ENCODE results near the gene SCAMP4. TPM values are rescaled to one million over a fixed set of nuclear protein-coding genes. Genes with fewer than 3 reads are reported as not detected.
A peak's percentile ranks its signal among the peaks of the same experiment; 100 is the strongest.

SCAMP4 gene
- total and polyA plus RNA-seq, 2 of the 13 experiments (the other 11 are each of a cell fraction or from before 2014, with no cell fraction given) = 10.7 to 13.7 TPM

DNA sequence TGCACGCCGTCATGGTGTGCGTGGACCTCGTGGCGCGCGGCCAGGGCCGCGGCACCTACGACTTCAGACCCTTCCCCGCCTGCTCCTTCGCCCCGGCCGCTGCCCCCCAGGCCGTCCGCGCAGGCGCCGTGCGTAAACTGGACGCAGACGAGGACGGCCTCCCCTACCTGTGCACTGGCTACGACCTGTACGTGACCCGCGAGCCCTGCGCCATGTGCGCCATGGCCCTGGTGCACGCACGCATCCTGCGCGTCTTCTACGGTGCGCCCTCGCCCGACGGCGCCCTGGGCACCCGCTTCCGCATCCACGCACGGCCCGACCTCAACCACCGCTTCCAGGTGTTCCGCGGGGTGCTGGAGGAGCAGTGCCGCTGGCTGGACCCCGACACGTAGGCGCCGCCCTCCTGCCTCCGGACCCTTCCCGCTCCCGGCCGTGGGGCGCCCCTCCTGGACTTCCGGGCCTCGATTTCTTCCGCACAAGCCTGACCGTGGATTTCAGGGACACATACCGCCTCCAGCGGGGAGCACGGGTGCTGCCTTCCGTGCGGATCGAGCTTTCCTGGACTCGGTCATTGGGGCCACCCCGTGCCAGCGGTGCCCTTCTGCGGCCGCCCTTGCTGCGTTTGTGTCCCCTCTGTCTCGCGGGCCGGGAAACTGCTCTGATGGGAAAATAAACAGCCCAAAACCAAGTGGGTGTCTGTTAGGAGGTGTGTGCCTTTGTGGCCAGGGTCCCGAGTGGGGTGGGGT is 7.7 kb downstream of the SCAMP4 start (continued):
- TF ChIP-seq TCF7L2 (IDR thresholded peaks at IDR 0.05; ENCODE audit: low read depth, low read length) = no peak

GRCh38 chr19:1913781-1914577 is 8.8 kb downstream of the SCAMP4 start:
- DNase-seq (ENCODE audit: low spot score) (no peak), FAIRE-seq (no peak), ATAC-seq (no peak)
- TF ChIP-seq POGZ (CRISPR knock-in tag; IDR thresholded peaks at IDR 0.05) (no peak), SIX1 (CRISPR knock-in tag; IDR thresholded peaks at IDR 0.05; ENCODE audit: borderline replicate concordance) (no peak), ZNF124 (CRISPR knock-in tag; IDR thresholded peaks at IDR 0.05) (no peak), ZNF777 (CRISPR knock-in tag; IDR thresholded peaks at IDR 0.05) (no peak), RBM22 (optimal IDR thresholded peaks at IDR 0.05; ENCODE audit: low read length) (no peak), JDP2 (CRISPR knock-in tag; IDR thresholded peaks at IDR 0.05; ENCODE audit: borderline replicate concordance) (no peak), RBFOX2 (IDR thresholded peaks at IDR 0.05; ENCODE audit: low read depth, low read length) (peak; percentile 39; the same call in 1 of the 2 replicates), ZNF766 (CRISPR knock-in tag; IDR thresholded peaks at IDR 0.05; ENCODE audit: borderline replicate concordance) (no peak)
- Histone ChIP-seq H3K36me3 (replicated peaks in 1 of 2; ENCODE audit: control insufficient read depth in 1 of 2, insufficient read depth in 2 of 2, low read length in 2 of 2) (peaks cover 11 to 35% of the 10 kb centered on the region in 2 experiments; a peak in 4 of 5 replicates), H2AFZ (ENCODE audit: low read length) (no peak overlapping the region), H3K27ac (ENCODE audit: extremely low read length, insufficient read depth, low read length) (no peak overlapping the region), H3K4me3 (replicated peaks in 1 of 3; ENCODE audit: insufficient read depth in 1 of 3, low read depth in 2 of 3, low read length in 3 of 3) (no peak overlapping the region), H4K20me1 (ENCODE audit: insufficient read depth, low read length) (no peaks in the 10 kb centered on the region), H3K79me2 (ENCODE audit: insufficient read depth, low read length) (peaks cover 30% of the 10 kb centered on the region), H3K4me1 (ENCODE audit: insufficient read depth, low read length) (peaks cover 6% of the 10 kb centered on the region; the same call in 1 of the 2 replicates), H3K27me3 (ENCODE audit: control insufficient read depth in 1 of 2, insufficient read depth in 2 of 2, low read length in 2 of 2) (no peaks in the 10 kb centered on the region; a peak in 1 of 5 replicates), H3K9ac (ENCODE audit: insufficient read depth, low read depth, low read length) (no peak overlapping the region), H3K4me2 (ENCODE audit: low read depth, low read length) (no peak overlapping the region), H3K9me3 (ENCODE audit: low read length) (no peaks in the 10 kb centered on the region)
- intact Hi-C loops (cut with micrococcal nuclease; ENCODE audit: unreplicated experiment) = no loop called here
- BruUV-seq (replicated peaks) = no TSS peak
- CTCF ChIA-PET (ENCODE audit: low intra/inter-chr PET ratio, low total read pairs) = no interaction called here
- POLR2A ChIA-PET = no interaction called here
- 98% methylated on average over 17 of the region's 23 CpGs for WGBS (ENCODE audit: low lambda C conversion rate)
- in situ Hi-C loops (cut with HindIII; ENCODE audit: extremely low pct_ligation_motif_present, low pct_unique_long_range_greater_than_20kb) = no loop called here

Data from HepG2 (cell line).